ENCODE data around the gene ESYT3.

- TF ChIP-seq CTCF (conservative IDR thresholded peaks at IDR 0.05) (no peak), ZFX (IDR thresholded peaks at IDR 0.05) (no peak)
Measured at GRCh38 chr3:138452436-138452835, 18.0 kb downstream of the ESYT3 start.

All from C4-2B (cell line).